HL-60 (cell line): ENCODE data around the gene MRAP2.

ENCODE experiments used
- DNase-seq, 2 experiments: peaks; one replicate each; pipeline ENCODE4 v3.0.0-alpha.2; 2010 to 2020; ENCODE audit warnings: low read depth in 1 of 2, low spot score in 1 of 2
- H3K27ac ChIP-seq: fragments of 250-450 bp; sonication (Bioruptor Pico); replicated peaks from 2 replicates; pipeline ENCODE4 v1.5.1; 2020; ENCODE audit warnings: mild to moderate bottlenecking, moderate library complexity
- H3K27me3 ChIP-seq: fragments of 250-450 bp; sonication (Bioruptor Pico); 2 replicates; pipeline ENCODE4 v1.5.1; 2021; ENCODE audit warnings: mild to moderate bottlenecking, moderate library complexity; ENCODE audit not compliant: insufficient read depth, poor library complexity, severe bottlenecking
- H3K4me3 ChIP-seq: replicated peaks from 2 replicates; pipeline ENCODE4 v1.5.1; 2011; ENCODE audit warnings: mild to moderate bottlenecking, control low read depth, low read length; ENCODE audit not compliant: insufficient read depth
- CTCF ChIP-seq: IDR thresholded peaks from one replicate; pipeline ENCODE4 v1.5.1; 2011; ENCODE audit warnings: low read length, control low read depth, inconsistent platforms; ENCODE audit not compliant: insufficient read depth
- GABPA ChIP-seq: IDR thresholded peaks from 2 replicates; pipeline ENCODE4 v1.6.1; 2012; ENCODE audit warnings: low read depth
- POLR2AphosphoS5 ChIP-seq: IDR thresholded peaks from 2 replicates; pipeline ENCODE4 v1.6.1; 2012; ENCODE audit warnings: low read depth
- SPI1 ChIP-seq: IDR thresholded peaks from 2 replicates; pipeline ENCODE4 v1.6.1; 2012; ENCODE audit warnings: low read depth, mild to moderate bottlenecking, borderline replicate concordance
- TF ChIP-seq, protein P1 (sequence below): IDR thresholded peaks from 2 replicates; pipeline ENCODE4 v1.6.1; 2012; ENCODE audit warnings: low read depth; ENCODE audit not compliant: insufficient replicate concordance

The MRAP2 gene

DNA sequence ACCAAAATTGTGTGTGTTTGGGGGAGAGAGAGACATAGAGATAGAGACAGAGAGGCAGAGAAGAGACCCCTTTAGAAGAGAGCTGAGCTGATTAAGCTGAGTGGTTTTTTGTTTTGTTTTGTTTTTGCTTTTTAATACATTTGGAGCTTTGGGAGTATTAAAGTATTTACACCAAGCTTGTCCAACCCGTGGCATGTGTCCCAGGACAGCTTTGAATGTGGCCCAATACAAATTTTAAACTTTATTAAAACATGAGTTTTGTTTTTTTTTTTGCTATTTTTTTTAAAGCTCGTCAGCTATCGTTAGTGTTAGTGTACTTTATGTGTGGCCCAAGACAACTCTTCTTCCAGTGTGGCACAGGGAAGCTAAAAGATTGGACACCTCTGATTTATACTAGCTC lies 56.0 kb downstream of the MRAP2 start:
- H3K4me3 ChIP-seq: no peak overlapping the region
- H3K27ac ChIP-seq: no peak overlapping the region
- H3K27me3 ChIP-seq: no peaks in the 10 kb centered on the region
- no peak for DNase-seq
- TF ChIP-seq POLR2AphosphoS5: no peak
- no peak for TF ChIP-seq GABPA
- no peak for TF ChIP-seq CTCF
- no peak for TF ChIP-seq SPI1
- TF ChIP-seq, protein P1, sequence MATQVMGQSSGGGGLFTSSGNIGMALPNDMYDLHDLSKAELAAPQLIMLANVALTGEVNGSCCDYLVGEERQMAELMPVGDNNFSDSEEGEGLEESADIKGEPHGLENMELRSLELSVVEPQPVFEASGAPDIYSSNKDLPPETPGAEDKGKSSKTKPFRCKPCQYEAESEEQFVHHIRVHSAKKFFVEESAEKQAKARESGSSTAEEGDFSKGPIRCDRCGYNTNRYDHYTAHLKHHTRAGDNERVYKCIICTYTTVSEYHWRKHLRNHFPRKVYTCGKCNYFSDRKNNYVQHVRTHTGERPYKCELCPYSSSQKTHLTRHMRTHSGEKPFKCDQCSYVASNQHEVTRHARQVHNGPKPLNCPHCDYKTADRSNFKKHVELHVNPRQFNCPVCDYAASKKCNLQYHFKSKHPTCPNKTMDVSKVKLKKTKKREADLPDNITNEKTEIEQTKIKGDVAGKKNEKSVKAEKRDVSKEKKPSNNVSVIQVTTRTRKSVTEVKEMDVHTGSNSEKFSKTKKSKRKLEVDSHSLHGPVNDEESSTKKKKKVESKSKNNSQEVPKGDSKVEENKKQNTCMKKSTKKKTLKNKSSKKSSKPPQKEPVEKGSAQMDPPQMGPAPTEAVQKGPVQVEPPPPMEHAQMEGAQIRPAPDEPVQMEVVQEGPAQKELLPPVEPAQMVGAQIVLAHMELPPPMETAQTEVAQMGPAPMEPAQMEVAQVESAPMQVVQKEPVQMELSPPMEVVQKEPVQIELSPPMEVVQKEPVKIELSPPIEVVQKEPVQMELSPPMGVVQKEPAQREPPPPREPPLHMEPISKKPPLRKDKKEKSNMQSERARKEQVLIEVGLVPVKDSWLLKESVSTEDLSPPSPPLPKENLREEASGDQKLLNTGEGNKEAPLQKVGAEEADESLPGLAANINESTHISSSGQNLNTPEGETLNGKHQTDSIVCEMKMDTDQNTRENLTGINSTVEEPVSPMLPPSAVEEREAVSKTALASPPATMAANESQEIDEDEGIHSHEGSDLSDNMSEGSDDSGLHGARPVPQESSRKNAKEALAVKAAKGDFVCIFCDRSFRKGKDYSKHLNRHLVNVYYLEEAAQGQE: no peak

DNA sequence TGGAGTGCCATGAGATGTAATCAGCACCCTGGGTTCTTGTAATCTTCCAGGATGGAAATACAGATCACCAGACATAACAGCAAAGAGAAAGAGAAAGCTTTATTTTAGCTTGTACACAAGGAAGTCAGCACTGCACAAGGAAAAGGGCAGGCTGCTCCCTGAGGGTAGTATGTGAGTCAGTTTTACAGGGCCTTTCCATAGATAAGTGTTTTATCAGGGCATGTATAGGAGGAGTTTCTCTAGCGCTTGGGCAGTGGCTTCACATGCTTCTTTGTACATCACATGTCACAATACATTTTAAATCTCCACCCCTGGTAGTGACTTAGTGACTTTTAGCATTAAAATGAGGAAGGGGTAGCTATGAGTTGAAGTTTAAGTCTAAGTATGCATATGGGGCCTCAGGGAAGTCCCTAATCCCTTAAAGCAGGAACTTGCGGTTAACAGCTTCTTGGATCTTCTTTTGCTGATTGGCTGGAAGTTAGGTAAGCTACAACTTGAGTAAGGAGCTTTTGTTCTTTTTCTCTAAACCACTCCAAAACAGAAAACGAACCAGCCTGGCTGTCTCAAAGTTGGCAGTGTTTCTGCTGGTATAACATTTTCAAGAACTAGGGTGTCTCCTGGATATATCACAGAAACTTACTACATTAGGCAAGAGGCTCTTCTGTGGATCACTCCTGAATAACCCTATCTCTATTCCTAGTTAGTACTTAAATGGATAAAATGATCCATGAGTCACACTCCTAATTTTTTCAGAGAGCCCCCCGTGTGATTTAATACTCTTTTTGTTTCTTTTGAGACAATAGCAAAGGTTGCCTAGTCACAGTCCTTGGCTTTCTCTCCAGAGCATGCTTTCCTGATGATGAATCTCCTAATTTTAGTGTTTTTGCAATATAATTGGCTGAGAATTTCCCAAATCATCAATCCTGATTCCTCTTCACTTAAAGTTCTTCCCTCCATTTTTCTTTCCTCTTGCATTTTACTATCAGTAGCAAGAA lies 60.2 kb downstream of the MRAP2 start:
- no peaks in the 10 kb centered on the region for H3K27me3 ChIP-seq
- no peak for TF ChIP-seq CTCF
- TF ChIP-seq, protein P1: peak; percentile 14
- TF ChIP-seq SPI1: peak; percentile 95
- TF ChIP-seq POLR2AphosphoS5: peak; percentile 38; the same call in 1 of the 2 replicates
- no peak for TF ChIP-seq GABPA
- DNase-seq: peak; percentile 83 to 93
- no peak overlapping the region for H3K4me3 ChIP-seq
- peak overlapping the region; percentile 85 for H3K27ac ChIP-seq

GRCh38 chr6:84095156-84095555 lies 61.6 kb downstream of the MRAP2 start:
- H3K27ac ChIP-seq: peak overlapping the region; percentile 85
- H3K27me3 ChIP-seq: no peaks in the 10 kb centered on the region
- DNase-seq: peak in 1 of 2 experiments; percentile 11
- no peak overlapping the region for H3K4me3 ChIP-seq
- TF ChIP-seq GABPA (no peak), POLR2AphosphoS5 (no peak), CTCF (no peak), SPI1 (no peak)
- TF ChIP-seq, protein P1: no peak
